SKM-1 (cell line): ENCODE data around the gene DMKN.

ENCODE experiments used
- DNase-seq: peaks from one replicate; lab custom pipeline; 2025; ENCODE audit not compliant: unreplicated experiment; lab: John Stamatoyannopoulos, UW

DMKN gene, protein sequence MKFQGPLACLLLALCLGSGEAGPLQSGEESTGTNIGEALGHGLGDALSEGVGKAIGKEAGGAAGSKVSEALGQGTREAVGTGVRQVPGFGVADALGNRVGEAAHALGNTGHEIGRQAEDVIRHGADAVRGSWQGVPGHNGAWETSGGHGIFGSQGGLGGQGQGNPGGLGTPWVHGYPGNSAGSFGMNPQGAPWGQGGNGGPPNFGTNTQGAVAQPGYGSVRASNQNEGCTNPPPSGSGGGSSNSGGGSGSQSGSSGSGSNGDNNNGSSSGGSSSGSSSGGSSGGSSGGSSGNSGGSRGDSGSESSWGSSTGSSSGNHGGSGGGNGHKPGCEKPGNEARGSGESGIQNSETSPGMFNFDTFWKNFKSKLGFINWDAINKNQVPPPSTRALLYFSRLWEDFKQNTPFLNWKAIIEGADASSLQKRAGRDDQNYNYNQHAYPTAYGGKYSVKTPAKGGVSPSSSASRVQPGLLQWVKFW

DNA sequence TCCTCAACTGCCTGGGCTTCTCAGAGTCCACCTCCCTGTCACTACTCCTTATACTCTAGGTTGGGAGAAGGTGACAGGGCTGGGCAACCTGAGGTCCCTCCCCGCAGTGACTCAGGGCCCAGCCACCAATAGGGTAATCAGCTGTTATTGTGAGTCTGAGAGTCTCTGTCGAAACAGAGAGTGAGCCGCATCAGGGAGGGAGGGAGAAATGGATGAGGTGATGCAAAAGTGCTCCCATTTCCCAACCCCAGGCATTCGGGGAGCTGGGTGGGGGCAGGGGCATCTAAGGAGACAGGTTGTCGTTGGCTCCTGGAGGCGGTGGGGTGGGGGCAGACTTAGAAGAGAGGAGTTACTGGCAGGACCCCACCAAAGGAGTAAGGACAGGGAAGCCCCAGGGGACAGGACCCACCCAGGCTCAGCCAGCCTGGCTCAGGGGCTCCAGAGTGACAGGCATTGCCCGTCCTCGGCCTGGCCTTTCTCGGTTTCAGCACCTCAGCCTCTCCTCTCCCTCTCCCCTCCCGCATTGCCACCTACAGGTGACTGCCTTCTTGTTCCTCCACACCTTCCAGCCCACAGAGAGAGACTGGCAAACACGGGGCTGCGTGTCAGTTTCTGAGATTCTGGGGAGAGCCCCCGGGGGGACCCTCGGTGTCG, at the start of gene DMKN:
DMKN (minus strand) TSS at position 22 of the 654 bp plus-strand sequence. CDS start 174 bp downstream, outside the sequence.
- no peak for DNase-seq

- DNase-seq, result no peak
Observed at GRCh38 chr19:35562776-35563175, 49.3 kb upstream of the DMKN start.

DNA sequence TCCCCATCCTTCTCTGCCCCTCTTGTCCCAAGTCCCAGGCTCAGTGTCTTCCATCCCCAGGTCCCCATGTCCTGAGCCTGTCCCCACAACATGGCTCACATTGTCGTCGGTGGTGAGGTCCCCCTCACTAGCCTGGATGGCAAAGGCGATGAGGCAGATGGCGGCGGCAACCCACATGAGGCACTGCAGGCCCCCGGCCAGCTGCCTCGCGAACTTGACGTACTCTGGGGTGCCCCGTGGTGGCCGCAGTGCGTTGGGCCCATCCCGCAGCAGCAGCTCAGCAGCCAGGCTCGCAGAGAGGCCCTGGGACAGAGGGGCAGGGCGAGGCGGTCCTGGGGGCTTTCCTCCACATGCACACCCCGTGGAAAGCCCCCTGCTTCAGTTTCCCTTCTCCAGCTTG, 48.9 kb upstream of the DMKN start:
- DNase-seq, result no peak

DNA sequence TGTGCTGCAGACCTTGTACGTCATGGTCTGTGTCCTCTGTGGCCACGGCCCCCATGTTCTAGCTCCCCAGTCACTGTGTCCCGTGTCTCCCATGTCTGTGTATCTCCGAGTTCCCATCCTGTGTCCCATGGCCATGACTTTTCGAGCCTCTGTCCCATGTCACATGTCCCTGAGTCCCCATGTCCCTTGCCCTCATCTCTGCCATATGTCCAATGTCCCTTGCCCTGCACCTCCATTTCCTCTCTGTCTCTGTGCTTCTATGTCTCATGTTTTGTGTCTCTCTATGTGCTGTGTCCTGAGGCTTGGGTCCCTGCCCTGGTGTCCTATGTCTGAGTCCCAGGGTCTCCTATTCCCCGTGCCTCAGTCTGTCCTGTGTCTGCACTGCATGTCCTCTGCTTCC, 48.0 kb upstream of the DMKN start:
- no peak for DNase-seq

GRCh38 chr19:35560677-35561076, 47.2 kb upstream of the DMKN start:
- DNase-seq, result no peak

- no peak for DNase-seq
Observed at GRCh38 chr19:35560271-35560670, 46.8 kb upstream of the DMKN start.

- DNase-seq, result no peak
Observed at GRCh38 chr19:35559781-35560180, 46.3 kb upstream of the DMKN start.

DNA sequence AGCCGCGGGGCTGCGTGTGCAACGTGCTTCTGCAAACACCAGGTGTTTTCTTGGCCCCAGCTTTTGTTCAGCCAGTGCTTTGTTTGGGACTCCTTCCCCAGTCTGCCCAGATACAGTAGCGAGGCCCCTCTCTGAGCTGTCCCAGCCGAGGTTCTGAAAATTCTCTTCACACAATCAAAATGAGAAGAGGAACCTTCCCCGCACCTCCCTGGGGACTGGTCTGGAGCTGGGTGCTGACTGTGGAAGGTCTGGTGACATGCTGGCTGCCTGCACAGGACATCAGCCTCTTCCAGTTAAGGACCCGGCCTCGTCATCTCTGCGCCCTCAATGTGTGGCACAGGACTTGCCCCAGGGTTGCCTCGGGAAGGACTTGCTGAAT, 45.8 kb upstream of the DMKN start:
- no peak for DNase-seq

DNA sequence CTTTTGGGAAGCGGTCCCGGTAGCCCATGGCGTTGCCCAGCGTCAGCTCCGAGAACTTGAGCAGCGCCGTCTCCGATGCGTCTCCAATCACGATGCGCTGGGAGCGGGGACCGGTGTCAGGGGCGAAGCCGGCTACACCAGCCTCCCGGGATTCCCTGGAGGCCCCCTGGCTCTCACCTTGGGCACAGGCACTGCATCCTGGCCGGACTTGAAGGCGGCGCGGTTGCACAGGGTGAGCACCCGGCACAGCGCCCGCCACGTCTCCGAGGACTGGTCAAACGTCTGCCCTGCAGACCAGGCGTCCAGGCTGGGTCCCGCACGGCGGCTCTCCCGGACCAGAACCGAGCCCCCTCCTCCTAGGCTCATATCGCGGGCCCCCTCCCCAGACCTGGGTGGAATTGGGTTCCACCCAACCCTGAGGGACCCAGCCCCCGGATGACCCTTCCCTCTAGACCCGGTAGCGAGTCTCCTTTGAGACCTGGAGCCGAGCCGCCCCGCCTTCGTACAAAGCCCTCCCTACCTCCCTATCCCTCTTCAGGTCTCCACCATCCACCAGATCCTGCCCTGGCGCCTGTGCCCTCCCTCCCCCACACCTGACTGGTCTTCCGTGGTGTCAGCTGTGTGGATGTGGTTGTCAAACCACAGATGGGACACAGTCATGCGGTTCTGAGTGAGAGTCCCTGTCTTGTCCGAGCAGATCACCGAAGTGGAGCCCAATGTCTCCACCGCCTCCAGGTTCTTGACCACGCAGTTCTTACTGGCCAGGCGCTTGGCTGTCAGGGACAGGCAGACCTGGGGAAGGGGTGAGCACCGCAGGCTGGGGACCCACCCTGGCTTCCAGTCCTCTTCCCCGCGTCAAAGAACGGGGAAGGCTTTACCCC, 45.2 kb upstream of the DMKN start:
- DNase-seq, result no peak

DNA sequence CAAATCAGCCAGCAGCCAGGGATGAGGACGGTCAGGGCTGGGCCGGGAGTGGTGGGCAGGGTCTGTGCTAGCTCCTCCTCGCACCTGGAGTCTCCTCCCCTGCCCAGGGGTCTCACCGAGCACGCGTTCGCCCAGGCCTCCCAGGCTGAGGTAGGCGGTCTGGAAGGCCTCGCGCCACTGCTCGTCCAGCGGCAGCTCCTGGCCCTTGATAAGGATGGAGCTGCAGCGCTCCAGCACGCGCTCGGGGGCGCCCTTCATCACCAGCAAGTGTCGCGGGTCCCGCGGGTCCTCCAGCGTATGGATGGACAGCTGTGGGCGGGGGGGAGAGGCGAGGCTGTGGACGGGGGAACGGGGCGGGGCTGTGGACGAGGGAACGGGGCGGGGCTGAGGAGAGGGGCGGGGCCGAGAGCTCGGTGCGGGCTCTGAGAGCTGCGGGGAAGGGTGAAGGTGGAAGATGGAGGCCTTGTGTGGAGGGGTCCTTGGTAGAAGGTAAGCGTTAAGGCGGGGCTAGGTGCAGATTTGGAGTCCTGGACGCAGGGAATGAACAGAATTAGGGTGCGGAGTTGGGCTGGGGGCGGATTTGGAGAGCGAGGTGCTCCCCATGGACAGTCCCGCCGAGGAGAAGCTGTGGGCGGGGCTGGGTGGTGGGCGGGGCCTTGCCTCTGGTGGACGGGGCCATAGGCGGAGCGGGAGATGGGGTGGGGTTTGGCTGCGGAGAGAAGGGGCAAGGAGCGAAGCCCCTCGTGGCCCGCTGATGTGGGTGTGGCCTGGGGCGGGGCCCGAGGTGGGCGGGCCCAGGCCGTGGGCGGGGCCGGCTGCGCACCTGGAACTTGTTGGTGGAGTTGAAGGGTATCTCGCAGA, 44.3 kb upstream of the DMKN start:
- no peak for DNase-seq

DNA sequence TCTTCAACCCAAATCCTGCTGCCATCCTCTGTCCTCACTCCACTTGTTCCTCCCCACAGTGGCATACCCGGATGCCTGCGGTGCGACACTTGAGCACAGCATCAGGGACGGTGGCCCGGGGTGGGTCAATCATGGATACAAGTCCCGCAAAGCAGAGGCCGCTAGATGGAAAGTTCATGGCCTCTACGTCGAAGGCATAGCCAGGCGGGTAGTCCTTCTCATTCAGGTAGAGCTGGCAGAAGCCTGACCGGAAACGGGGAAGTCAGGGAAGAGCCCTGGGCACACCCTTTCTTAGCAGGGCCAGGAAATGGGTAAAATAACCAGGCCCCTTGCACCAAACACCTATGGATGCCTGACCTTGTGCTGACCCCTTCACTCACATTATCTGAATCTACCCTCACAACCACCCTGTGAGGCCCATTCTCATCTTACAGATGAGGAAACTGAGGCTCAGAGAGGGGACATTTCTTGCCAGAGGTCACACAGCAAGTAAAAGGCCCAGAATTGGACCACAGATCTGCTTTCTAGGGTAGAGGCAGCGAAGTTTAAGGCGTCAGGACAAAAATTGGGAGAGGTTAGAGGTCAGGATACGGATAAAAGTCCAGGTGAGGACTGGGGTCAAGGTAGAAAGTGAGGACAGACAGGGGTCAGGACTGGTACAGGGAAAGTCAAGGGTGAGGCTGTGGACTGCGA, 43.5 kb upstream of the DMKN start:
- no peak for DNase-seq

GRCh38 chr19:35556025-35556590, 42.7 kb upstream of the DMKN start:
- no peak for DNase-seq

DNA sequence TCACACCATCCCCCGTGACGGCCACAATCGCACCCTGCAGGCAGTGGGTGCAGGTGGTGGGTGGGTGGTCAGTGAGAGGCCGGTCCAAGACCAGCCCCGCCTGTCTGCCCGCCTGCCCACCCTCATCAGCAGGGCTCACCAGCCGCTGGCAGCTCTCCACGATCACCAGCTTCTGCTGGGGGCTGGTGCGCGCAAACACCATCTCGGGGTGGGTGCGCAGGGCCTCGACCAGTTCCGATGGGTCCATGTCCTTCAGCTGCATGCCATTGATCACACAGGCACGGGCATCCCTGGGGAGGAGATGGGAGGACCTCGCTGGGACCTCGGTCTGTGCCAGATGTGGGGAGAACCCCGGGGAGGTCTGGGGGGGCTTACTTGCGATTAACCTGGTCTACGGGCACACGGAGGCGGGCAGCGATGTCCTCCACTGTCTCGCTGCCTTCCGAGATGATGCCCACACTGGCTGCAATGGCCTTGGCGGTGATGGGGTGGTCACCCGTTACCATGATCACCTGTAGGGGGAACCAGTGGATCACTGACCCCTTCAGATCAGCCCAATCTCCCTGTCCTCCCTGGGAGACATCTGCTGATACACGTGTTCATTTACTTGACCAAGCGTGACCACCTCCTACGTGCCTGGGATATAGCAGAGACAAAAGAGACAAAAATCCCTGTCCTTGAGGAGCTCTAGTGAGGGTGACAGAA, 42.0 kb upstream of the DMKN start:
- no peak for DNase-seq

GRCh38 chr19:35554076-35554475, 40.6 kb upstream of the DMKN start:
- DNase-seq, result no peak

DNA sequence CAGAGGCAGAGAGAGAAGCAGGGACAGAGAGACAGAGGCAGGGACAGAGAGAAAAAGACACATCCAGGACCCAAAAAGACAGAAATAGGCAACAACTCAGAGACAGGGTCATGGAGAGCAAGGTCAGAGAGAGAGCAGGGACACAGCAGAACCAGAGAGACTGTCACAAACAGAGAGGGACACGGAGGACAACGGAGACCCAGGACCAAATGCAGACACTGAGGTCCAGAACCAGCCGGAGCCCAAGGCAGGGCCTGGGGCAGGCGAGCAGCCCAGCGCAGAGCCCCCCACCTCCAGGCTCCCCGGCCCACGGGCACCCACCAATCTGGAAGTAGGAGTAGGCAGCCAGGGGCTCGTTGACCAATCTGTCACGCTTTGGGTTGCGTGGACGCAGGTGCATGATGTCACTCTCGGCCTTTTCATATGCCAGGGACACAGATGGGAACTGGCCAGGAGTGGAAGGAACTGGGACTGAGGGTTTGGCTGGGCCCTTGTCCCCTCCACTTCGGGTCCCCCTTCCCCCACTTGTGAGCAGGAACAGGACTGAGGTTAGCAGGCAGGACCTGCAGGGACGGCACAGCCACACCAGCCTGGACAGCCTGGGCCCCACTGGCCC, 40.0 kb upstream of the DMKN start:
- DNase-seq, result no peak

- DNase-seq, result no peak
Observed at GRCh38 chr19:35552534-35553384, 39.3 kb upstream of the DMKN start.

DNA sequence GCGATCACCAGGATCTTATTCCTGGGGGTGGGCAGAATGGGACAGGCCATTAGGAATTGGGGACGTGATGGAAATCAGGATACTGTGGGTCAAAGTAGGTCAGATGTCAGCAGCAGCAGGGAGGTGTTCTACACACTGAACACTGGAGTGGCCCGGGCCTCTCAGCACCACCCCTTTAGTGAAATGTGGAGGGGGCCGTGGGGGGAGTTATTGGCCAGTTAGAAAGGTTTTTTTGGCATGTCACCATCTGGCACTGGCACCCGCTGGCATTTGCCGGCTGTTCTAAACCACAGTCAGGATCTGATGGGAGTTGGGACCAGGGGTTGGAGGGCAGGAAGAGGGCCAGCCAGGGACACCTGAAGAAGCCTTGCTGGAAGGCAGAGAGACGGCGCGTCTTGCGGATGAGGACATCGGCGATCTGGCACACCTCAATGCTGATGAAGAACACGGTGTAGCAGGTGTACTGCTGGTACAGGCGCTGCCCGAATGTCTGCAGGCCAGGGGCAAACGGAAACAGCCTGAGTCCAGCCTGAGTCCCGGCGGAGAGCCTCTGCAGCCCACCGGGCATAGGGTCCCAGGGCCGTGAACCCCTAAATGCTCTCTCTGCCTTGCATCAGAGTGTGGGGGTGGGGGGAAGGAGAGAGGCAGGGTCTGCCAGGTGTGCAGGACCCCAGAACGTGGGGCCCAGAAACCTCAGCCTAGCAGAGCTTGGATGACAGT, 37.8 kb upstream of the DMKN start:
- no peak for DNase-seq
